Measurements from ENCODE around the gene CD109. TPM values are rescaled to one million over a fixed set of nuclear protein-coding genes. Genes with fewer than 3 reads are reported as not detected.
A peak's percentile ranks its signal among the peaks of the same experiment; 100 is the strongest.

Gene CD109
- total RNA-seq, 4 donors from 2014 or later, result 1.9 to 7.4 (median 4.8) TPM

DNA sequence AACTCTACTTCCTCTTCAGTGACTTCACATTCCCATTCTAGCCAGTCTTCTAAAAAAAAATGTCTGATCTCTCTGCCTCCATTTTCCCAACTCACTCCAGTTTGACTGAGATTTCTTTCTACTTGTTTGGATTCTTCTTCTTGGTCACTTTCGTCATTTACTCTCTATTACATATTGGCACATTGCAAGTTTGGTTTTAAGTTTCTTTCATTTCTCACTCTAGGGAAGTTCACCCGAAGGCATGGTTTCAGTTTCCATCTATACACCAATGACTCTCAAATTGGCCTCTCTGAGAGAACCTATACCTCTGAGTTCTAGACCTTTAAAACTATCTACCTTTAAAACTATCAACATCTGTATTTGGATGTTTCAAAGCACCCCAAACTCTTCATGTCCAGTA lies 51.3 kb downstream of the CD109 start:
- Histone ChIP-seq H3K9me3 (no peaks in the 10 kb centered on the region), H3K27ac (no peak overlapping the region), H3K36me3 (no peaks in the 10 kb centered on the region), H3K4me3 (no peak overlapping the region), H3K4me1 (peaks cover 0 to 6% (median 0%) of the 10 kb centered on the region in 4 donors), H3K27me3 (no peaks in the 10 kb centered on the region)
- TF ChIP-seq EP300 (IDR thresholded peaks at IDR 0.05; ENCODE audit: low read depth) (no peak), POLR2AphosphoS5 (IDR thresholded peaks at IDR 0.05) (no peak), POLR2A (IDR thresholded peaks at IDR 0.05) (no peak)
- TF ChIP-seq, protein P1, sequence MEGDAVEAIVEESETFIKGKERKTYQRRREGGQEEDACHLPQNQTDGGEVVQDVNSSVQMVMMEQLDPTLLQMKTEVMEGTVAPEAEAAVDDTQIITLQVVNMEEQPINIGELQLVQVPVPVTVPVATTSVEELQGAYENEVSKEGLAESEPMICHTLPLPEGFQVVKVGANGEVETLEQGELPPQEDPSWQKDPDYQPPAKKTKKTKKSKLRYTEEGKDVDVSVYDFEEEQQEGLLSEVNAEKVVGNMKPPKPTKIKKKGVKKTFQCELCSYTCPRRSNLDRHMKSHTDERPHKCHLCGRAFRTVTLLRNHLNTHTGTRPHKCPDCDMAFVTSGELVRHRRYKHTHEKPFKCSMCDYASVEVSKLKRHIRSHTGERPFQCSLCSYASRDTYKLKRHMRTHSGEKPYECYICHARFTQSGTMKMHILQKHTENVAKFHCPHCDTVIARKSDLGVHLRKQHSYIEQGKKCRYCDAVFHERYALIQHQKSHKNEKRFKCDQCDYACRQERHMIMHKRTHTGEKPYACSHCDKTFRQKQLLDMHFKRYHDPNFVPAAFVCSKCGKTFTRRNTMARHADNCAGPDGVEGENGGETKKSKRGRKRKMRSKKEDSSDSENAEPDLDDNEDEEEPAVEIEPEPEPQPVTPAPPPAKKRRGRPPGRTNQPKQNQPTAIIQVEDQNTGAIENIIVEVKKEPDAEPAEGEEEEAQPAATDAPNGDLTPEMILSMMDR (IDR thresholded peaks at IDR 0.05), result no peak
- in situ Hi-C loops (cut with MboI; ENCODE audit: low pct_ligation_motif_present in 1 of 4, low pct_unique_long_range_greater_than_20kb in 1 of 4, low sequenced_read_pairs in 3 of 4) (loop anchor here (10.0 to 25.0 kb wide), 2 partner anchors 1465 to 1468 kb away; partner anchors contain the start of gene COL12A1 (in 2 of the 4)), intact Hi-C loops (cut with DNase I; ENCODE audit: low total_unique reads) (no loop called here)
- 45 to 65% methylated on average over 2 of the region's 2 CpGs for WGBS, 2 donors (ENCODE audit: low coverage in 1 of 2)
- DNase-seq, result no peak

DNA sequence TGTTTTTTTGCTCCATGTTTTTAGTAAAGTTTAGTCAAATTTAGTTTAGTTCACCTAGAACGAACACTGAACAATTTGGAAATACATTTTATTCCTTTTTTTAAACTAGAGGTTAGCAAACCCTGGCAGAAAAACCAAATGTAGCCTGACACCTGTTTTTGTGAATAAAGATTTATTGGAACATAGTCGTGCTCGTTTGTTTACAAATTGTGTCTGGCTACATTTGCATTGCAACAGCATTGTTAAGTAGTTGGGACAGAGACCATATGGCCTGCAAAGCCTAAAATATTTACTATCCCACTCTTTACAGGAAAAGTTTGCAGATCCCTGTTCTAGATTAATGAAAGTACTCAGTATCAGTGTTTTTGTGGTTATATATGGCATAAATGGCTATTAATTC lies 56.9 kb downstream of the CD109 start:
- Histone ChIP-seq H3K27me3 (no peaks in the 10 kb centered on the region), H3K36me3 (no peaks in the 10 kb centered on the region), H3K4me3 (no peak overlapping the region), H3K27ac (peak overlapping the region in 3 of 4 donors; percentile 18 to 53 (median 48)), H3K9me3 (no peaks in the 10 kb centered on the region), H3K4me1 (no peaks in the 10 kb centered on the region)
- no peak for DNase-seq
- 44 to 61% methylated on average over 3 of the region's 3 CpGs for WGBS, 2 donors (ENCODE audit: low coverage in 1 of 2)
- in situ Hi-C loops (cut with MboI; ENCODE audit: low pct_ligation_motif_present in 1 of 4, low pct_unique_long_range_greater_than_20kb in 1 of 4, low sequenced_read_pairs in 3 of 4) (no loop called here), intact Hi-C loops (cut with DNase I; ENCODE audit: low total_unique reads) (no loop called here)
- TF ChIP-seq, protein P1 (IDR thresholded peaks at IDR 0.05), result no peak
- TF ChIP-seq POLR2A (IDR thresholded peaks at IDR 0.05), result no peak

DNA sequence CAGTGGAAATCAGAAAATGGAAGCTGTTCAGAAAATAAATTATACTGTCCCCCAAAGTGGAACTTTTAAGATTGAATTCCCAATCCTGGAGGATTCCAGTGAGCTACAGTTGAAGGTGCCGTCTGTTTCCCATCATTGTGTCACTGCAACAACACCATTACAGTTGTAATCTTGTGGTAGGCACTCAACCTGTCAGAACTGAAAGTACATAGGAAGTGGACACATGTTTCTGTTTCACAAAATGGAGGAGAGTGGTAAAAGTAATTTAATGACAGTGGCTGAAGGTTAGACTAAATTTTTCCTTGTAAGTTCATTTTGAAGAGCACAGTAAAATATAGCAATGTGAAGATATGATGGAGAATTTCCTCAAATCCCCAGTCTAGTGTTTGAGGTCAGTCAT lies 70.0 kb downstream of the CD109 start:
- DNase-seq, result no peak
- WGBS, 2 donors (ENCODE audit: low coverage in 1 of 2), result 77 to 82% methylated on average over 1 of the region's 1 CpG
- Histone ChIP-seq H3K27ac (no peak overlapping the region), H3K4me3 (no peak overlapping the region), H3K36me3 (no peaks in the 10 kb centered on the region), H3K4me1 (no peaks in the 10 kb centered on the region), H3K9me3 (no peaks in the 10 kb centered on the region), H3K27me3 (no peaks in the 10 kb centered on the region)
- in situ Hi-C loops (cut with MboI; ENCODE audit: low pct_ligation_motif_present in 1 of 4, low pct_unique_long_range_greater_than_20kb in 1 of 4, low sequenced_read_pairs in 3 of 4), result no loop called here
- intact Hi-C loops (cut with DNase I; ENCODE audit: low total_unique reads), result no loop called here
- TF ChIP-seq, protein P1 (IDR thresholded peaks at IDR 0.05), result no peak
- TF ChIP-seq POLR2AphosphoS5 (IDR thresholded peaks at IDR 0.05) (no peak), EP300 (IDR thresholded peaks at IDR 0.05; ENCODE audit: low read depth) (no peak), POLR2A (IDR thresholded peaks at IDR 0.05) (no peak)

DNA sequence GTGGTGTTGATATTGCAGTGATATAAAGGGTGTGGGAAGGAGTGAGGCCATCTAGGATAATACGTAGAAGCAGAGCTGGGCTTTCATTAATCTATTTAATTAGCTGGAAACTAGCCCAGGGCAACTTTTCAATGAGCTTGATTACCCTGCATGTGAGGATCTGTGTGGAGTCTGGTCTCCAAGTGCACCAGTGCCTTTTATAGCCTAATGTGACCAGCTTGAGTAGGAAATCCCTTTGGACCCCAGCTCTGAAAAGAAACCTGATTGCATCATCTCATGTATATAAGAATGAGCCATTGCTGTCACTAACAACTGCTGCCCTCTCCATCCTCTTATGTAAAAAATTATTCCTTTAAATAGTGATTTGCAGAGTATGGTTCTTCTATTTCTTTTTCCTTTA lies 72.6 kb downstream of the CD109 start:
- Histone ChIP-seq H3K4me1 (no peaks in the 10 kb centered on the region), H3K36me3 (no peaks in the 10 kb centered on the region), H3K9me3 (no peaks in the 10 kb centered on the region), H3K4me3 (no peak overlapping the region), H3K27me3 (no peaks in the 10 kb centered on the region), H3K27ac (no peak overlapping the region)
- no peak for DNase-seq
- no peak for TF ChIP-seq EP300 (IDR thresholded peaks at IDR 0.05; ENCODE audit: low read depth)
- no peak for TF ChIP-seq POLR2A (IDR thresholded peaks at IDR 0.05)
- no peak for TF ChIP-seq POLR2AphosphoS5 (IDR thresholded peaks at IDR 0.05)
- TF ChIP-seq, protein P1 (IDR thresholded peaks at IDR 0.05), result no peak
- intact Hi-C loops (cut with DNase I; ENCODE audit: low total_unique reads) (no loop called here), in situ Hi-C loops (cut with MboI; ENCODE audit: low pct_ligation_motif_present in 1 of 4, low pct_unique_long_range_greater_than_20kb in 1 of 4, low sequenced_read_pairs in 3 of 4) (no loop called here)
- 81% methylated on average over 1 of the region's 1 CpG; no CpG with 5 or more reads in 1 of the 2 donors for WGBS, 2 donors (ENCODE audit: low coverage in 1 of 2)
